Stimulated activated naive CD4-positive, alpha-beta T cell (primary cell): ENCODE results near the gene WDR27.
"Not testable (repeated sequence)": the region's sequence is repeated elsewhere in the genome, so short reads cannot be mapped to it uniquely, and the experiment has no call there.

ENCODE experiments used
- DNase-seq, 6 experiments: peaks; one replicate each; lab custom pipeline; 2025; lab: John Stamatoyannopoulos, UW

The WDR27 gene

DNA sequence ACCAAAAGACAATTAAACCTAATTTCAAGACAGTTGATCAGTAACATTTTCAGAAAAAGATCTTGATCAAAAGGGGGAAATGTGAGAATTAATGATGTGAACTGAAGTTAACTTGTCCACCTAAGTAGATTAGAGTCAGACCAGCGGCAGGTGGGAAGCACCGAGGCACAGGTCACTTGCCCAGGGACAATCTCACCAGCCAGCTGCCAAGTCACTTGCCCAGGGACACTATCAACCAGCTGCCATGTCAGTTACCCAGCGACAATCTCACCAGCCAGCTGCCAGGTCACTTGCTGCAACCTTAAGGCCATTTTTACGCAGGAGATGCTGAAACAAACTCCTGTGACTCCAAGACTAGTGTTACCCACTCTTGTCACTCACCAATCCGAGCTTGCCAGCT is 260.5 kb downstream of the WDR27 start:
- no peak for DNase-seq

DNA sequence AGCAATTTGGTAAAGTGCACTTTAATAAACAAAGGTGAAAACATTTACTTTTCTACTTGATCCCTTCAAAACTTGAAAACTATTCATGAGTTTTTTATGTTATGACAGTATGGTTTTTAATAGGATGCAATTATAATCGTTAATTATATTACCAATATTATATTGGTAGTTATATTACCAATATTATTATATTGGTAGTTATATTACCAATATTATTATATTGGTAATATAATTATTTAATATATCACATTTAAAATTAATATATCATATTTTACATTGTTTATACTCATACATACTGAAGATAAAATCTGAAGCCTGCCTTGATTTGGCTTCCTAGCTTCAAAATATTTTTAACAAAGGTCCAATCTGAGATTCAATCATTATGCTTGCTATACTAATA is 262.1 kb downstream of the WDR27 start:
- DNase-seq, result no peak

DNA sequence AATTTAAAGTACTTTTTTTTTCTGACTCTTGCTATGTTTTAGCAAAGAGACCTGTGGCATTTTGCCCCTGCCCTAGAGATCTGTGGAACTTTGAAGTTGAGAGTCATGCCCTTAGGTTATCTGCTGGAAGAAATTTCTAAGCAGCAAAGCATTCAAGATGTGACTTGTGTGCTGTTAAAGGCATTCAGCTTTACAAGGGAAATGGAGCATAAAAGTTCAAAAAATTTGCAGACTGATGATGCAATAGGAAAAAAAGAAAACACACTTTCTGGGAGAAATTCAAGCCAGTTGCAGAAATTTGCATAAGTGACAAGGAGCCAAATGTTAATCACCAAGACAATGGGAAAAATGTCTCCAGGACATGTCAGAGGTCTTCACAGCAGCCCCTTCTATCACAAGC is 267.3 kb downstream of the WDR27 start:
- not testable (repeated sequence) for DNase-seq

DNA sequence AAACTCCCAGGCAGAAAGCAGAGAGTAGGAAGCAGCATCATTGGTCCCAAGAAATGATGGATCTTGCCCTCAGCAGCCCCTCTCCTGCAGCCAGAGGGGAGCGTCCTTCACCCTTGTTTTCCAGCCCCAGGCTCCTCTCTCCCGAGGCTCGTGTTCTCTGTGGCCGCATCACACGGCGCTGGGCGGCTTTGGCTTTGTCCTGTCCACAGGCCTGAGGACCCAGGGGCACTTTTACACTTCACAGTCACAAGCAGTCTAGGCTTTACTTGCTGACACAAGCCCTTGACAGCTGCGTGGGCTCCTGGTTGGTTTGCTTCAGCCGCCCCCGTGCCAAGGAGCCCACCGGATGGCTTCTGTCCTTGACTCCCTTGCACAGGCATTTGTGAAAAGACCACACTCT is 272.8 kb downstream of the WDR27 start:
- no peak for DNase-seq

DNA sequence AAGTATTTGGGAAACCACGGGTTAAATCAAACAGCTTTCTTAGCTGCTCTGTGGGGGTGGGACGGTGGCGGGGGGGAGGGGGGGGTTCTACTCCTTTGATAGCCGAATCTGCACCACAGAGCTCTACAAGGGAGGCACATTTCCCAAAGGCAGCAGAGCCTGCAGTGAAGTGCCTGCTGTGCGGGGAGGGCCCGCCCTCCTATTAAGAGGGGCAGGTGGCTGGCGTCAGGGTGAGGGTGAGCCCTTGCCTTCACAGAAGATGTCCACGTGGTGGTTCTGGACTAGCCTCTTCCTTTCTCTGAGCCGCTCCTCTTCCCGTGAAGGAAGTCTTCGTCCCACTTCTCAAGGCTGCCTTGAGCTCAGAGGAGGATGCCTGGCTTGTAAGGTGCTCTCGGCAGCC is 273.3 kb downstream of the WDR27 start:
- DNase-seq, result no peak

DNA sequence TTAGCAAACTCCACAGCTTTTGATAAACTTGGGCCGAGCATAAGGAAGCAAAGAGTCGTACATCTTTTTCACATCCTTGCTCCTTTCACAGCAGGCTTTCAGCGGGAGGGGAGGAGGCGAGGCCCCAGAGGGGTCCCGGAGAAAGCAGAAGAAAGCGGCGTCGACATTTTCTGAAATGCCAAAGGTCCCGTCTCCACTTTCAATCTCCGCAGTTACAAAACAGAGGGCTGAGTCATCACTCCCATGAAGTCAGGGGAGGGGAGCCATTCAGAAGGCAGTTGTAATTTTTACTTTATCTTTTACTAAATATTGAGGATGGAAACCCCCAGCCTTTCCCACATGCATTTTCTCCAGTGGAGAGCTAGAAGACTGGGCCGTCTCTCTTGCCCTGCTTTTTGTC is 274.0 kb downstream of the WDR27 start:
- DNase-seq, result no peak

DNA sequence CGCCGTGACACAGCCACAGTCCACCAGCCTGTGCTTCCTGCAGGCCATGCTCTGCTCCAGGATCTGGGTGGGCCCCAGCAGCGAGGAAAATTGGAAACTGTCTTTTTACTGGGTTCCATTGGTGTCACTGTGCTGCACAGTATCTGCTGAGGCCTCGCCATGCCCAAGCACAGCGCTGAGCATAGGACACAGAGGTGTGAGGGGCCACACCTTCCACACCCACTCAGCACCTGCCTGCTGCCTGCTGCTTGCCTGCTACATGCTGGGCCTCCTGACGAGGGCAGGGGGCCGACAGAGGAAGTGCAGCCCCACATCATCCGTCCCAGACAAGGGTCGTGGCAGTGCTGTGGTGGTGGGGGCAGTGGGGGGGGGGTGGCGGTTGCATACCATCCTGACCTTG is 275.2 kb downstream of the WDR27 start:
- DNase-seq, result no peak

DNA sequence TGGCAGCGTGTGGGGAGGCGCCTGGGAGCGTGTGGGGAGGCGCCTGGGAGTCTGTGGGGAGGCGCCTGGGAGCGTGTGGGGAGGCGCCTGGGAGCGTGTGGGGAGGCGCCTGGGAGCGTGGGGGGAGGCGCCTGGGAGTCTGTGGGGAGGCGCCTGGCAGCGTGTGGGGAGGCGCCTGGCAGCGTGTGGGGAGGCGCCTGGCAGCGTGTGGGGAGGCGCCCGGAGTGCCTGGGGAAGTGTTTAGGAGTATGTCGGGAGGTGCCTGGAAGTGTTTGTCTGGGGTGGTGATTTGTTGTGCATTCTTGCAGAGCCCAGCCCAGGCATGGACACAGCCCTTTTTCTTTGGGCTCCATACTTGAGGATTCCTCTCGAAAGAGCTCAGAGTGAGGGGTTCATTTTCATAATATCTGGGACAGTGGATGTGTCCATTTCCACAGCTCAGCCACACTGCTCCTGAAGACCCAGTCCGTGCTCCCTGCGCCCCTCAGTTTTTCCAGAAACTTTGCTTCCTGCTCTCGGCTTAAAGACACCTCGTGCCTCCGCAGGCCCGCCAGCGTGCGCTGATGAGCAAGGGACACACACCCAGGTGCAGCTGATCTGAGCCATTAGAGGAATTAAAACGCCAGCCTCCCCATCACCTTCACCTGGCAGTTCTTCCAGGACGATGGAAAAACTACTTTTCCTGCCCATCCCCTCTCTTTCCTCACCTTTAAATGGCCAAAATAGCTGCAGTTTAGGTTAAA is 276.0 kb downstream of the WDR27 start:
- no peak for DNase-seq

DNA sequence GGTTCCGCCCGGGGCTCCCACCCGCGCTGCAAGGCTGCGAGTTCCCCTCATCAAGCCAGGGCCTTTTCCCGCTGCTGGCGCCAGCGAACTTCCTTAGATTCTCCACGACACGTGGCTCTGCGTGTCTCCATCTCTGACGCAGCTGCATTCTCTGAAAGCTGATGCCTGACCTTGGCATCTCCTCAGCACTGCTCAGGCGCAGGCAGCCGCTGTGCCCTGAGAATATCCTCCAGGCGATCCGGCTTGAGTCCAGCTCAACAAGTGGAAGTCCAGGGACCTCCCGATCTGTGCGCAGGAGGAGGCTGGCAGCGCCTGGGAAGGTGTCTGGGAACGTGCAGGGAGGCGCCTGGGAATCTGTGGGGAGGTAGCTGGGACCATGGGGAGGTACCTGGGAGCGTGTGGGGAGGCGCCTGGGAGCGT is 277.0 kb downstream of the WDR27 start:
- no peak for DNase-seq

DNA sequence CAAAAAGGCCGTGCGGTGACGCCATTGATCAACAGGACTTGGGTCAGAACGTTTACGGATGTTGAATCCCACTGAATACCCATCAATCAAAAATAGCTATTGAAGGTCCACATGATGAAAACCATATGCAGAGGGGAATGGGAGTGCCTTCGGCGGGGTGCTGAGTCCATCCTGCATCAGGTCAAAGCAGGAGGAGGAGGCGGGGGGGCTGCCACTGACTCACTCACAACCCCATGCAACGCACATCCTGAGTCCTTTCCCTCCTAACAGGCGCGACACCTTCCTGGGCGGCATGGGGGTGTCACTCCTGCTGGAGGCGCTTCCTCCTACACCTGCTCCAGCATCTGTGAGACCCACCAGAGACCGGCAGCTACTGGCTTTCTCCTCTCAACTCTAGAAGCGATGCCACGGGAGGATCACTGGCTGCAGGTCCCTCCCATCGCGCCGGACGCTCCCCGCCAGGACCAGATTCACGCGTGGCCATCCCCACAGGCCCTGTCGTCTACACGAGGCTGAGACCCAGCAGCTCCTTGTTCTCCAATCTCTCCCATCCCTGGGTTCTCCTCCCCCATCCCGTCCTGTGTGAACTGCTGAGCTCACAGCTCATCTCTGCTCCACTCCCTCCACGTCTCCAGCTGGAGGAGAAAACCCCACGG is 277.6 kb downstream of the WDR27 start:
- DNase-seq, result no peak

DNA sequence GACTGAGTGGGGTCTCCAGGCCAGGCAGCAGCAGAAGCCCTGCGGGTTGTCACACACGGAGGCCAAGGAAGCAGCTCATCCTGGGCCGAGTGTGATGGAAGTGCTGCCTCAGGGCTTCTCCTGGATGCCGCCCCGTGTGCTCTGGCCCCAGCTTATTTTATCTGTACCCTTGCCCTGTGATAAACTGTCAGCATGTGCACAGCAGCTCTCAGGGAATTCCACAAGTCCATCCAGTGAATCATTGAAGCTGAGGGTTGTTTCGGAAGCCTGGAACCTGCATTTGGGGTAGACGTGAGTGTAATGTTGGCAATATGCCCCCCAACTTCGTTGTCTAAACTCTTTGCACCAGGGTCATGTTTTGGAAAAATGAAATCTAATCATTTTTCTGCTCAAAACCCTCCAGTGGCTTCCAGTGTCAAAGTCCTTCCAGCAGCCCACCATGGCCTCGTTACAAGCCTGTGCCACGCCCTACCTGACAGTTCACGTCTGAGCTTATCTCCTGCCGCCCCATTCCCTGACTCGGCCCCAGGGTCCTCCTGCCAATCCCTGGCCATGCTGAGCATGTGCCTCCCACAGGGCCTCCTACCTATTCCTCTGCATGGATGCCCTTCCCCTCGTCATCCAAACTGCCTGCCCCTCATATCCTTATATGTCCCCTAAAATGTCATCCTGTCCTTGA is 280.1 kb downstream of the WDR27 start:
- DNase-seq, result no peak

DNA sequence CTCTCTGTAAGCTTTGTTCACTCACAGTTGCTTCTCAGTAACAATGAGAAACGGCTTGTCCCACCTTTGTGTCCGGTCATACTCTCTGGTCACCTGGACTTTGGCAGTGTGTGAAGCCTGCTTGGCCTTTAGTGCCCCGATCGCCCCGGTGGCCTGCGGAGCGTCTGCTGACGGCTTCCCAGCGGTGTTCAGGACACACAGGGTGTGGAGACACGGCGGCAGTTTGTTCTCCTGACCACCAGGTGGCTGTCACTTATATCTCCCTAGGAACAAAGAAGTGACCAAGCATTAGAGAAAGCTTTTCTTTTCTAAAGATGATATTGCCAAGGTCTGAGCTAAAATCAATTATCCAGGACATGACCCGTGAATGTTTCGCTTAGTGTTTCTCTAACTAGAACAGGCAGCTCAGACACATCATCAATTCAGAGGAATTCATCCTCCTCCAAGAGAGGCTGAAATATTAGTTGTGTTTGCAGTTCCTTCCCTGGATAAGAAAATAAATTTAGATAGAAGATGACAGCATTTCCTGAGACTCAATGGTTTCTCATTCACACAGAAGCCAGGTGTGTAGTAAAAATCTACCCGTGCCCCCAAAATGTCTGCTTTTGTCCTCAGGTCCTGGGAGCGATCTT is 280.8 kb downstream of the WDR27 start:
- no peak for DNase-seq

DNA sequence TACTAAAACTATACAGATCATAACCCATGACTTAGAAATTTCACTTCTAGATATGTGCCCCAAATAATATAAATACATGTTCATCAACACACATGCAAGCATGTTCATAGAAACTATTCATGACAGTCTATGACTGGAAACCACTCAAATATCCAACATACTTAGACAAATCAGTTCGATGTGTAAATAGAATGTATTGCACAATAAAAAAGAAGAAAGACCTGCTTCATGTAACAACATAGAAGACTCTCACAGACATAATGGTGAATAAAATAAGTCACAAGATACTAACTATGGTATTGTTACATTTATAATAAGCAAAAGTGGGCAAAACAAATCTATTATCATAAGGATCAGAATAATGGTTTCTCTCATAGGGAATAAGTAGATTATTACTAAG is 284.7 kb downstream of the WDR27 start:
- no peak for DNase-seq

DNA sequence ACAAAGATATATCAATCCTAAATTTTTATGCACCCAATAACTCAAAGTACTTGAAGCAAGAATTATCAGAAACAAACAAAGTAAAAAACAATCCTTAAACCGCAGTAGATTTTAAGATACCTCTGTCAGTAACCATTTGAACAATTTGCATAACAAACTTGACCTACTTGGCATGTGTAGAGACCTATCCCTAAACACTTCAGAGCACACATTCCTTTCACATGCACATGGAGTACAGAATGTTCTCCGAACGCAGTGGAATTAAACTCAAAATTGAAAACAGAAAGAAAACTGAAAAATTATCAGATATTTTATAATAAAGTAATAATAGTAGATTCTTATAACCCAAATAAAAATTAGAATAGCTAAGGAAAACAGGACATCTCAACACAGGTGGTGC is 285.6 kb downstream of the WDR27 start:
- no peak for DNase-seq

DNA sequence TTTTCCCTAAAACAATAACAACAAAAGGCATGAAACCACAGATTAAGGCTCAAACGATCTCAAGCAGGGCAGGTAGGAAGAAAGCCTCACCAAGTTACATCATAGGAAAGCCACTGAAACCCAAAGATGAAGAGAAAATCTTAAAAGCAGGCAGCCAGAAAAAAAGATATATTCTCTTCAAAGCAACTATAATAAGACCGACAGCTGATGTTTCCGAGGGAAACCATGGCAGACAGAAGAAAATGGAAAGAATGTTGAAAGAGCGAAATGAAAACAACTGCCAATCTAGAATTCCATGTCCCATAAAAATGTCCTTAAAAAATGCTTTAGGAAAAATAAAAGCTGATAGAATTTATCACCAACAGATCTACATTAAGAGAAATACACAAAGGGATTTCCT is 286.6 kb downstream of the WDR27 start:
- no peak for DNase-seq

DNA sequence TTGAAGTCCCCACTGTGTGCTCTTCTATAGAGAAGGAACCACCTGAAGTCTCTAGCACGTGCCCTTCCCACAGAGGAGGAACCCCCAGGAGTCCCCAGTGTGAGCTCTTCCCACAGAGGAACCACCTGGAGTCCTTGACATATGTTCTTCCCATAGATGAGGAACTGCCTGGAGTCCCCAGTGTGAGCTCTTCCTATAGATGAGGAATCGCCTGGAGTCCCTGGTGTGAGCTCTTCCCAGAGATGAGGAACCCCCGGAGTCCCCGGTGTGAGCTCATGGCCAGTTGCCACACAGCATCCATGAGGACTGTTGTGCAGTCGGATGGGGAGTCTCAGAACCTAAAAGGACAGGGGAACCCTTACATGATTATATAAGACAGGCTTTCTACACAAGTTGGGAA is 290.1 kb downstream of the WDR27 start:
- DNase-seq, result no peak

DNA sequence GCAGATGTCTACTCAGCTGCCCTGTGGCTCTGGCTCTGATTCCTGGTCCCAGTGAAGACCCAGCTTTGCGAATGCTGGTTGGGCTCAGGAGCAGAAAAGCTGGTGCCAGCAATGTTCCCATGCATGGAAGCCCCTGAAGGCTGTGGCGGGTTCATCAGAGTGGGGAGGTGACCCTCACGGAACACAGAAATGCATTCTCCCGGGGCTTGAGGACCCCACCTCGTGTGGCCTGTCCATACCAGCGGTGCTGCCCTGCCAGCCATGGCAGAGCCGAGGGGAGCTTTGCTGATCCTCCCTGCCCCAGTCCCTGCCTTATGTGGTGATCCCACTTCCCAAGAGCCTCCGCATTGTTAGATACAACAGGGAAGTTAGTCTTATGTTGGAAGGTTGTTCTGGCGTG is 290.5 kb downstream of the WDR27 start:
- no peak for DNase-seq

DNA sequence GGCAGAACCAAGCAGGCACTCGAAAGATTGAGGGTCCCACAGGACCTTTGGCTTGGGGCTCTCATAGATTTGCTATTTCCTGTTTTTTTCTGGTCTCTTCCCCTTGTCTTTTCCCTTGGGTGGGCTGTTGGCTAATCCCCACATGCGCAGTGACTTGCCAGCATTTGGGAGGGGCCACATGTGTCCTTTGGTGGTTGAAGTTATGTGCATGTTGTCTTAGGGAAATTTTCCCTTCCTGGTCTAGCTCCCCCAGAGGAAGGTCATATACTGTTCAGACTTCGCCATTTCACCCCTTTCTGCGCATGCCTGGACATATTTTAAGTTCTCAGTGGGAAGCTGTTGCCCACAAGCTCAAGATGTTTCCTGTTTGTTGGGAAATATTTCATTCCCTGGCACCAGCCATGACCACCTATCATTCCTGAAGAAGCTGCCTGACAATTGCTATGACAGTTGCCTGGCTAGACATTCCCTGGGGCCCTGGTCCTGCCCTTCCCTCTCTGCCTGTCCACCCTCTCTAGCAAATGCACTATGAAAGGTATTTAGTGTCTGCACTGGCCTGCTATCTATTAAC is 292.0 kb downstream of the WDR27 start:
- DNase-seq, result no peak

DNA sequence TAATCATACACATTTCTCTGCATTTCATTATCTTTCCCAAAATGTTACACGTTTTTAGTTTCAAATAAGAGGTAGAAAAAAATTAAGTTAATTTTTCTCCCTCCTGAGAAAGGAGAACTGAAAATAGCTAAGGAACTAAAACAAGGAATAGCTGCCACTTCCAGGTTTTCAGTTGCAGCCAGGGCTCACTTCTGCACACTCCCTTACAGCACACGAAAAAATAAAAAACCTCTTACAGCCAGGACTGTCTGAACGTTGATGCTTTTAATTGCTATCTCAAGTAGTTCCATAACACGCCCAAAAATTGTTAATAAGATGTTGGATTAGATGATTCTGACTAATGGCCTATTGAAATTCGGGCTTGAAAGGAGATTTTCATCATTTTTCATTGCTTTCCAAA is 294.5 kb downstream of the WDR27 start:
- no peak for DNase-seq
